Measurements from ENCODE around the gene PIGX.
"Not testable (repeated sequence)": the region's sequence is repeated elsewhere in the genome, so short reads cannot be mapped to it uniquely, and the experiment has no call there.

Gene PIGX

DNA sequence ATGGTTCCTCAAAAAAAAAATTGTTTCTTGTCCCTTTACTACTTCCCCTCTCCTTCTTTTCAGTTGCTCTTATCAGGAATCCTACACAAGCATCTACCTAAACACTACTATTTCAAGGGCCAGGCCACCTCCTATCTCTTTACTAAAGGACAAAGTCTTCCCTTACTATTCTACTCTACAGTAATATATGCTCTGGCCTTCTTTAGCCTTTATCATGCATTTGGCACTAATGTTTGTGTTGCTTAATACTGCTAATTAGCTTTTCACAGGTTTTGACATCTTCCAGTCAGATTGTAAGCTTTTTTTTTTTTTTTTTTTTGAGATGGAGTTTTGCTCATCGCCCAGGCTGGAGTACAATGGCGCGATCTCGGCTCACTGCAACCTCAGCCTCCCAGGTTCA lies 5.4 kb upstream of the PIGX start:
- no peak for DNase-seq

- DNase-seq = no peak
Observed at GRCh38 chr3:196707566-196707965, 4.6 kb upstream of the PIGX start.

DNA sequence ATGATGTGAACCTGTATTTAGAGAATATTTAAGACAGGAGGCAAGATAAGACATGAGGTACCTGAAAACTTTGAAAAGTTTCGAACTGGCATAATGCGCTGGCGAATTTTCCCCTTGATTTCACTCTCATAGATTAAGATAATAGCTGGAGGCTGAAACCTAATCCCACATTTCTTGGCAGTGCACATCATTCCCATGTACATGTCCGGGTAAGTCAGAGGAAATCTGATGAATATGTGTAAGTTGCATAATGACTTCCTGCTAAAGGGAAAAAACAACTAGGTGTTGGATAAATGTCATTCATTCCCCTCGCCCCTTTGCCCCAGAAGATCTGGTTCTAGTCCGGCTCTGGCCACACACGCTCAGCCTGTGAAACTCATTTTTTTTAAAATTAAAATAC lies 3.7 kb upstream of the PIGX start:
- DNase-seq = no peak

- DNase-seq = peak; percentile 82
Observed at GRCh38 chr3:196712514-196713413, 587 bp downstream of the PIGX start.

GRCh38 chr3:196717162-196717561 lies 5.0 kb downstream of the PIGX start:
- DNase-seq = not testable (repeated sequence)

DNA sequence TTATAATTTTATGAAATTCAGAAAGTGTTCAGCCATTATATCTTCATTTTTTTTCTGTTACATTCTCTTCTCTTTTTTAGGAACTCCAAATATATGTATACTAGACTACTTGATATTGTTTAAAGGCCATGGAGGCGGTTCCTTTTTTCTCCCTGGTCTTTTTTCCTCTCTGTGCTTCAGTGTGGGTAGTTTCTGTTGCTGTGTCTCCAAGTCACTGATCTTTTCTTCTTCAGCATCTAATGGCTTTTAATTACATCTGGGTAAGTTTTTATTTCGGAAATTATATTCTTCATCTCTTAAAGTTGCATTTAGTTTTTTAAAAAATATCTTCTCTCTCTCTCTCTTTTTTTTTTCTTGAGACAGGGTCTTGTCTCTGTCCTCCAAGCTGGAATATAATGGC lies 8.9 kb downstream of the PIGX start:
- no peak for DNase-seq

DNA sequence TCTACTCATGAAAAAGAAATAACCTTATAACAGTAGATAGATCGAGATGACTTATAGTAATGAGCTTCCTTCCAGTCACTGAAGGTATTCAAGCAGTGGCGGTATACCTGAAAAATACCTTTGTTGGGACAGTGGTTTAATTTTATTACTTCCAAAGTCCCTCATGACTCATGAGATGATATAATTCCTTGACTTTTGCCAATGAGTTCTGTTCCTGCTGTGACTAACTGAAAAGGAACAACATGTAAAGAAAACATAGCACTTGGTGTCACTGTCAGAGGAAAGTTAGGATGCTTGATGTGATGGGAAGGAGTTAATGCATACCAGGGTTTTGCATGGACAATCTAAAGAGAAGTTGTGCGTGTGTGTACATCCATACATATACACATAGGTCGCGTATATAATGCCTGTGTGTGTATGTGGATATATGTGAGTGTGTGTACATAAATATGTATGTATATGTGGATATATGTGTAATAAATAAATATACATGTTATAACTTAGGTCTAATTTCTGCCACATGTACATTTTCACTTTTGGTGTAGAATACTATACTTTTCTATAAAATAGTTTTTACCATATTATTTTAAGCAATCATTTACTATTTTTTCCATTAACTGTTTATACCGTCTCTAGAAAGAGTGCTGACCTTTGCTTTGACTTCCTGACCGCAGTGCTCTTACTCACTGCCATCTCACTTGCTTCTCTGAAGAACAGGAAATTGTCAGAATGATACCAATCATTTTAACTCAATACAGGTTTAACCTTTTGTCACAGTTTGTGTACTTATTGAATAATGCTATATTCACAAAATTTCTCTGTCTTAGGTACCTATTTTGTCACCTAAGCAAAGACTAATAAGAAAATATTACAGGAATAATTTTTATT lies 14.9 kb downstream of the PIGX start:
- DNase-seq = no peak

DNA sequence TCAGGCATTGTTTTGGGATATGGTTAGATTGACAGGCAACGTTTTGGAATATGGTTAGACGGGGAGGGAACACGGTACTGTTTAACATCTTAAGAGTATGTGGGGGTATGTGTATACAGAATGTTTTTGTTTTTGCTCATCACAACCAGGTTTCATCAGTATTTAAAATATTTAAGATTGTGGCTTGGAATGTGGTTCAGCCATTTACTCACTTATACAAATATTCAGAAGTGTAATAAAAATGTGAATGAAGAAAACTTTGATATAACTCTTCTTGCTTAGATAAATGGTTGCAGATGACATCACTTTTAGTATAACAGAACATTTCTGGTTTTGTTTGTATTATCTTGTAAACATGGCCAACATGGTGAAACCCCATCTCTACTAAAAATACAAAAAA lies 23.6 kb downstream of the PIGX start:
- no peak for DNase-seq

GRCh38 chr3:196736670-196737374 lies 24.6 kb downstream of the PIGX start:
- no peak for DNase-seq

- DNase-seq = no peak
Observed at GRCh38 chr3:196737655-196738054, 25.5 kb downstream of the PIGX start.

GRCh38 chr3:196739671-196740480 lies 27.7 kb downstream of the PIGX start, which contains the start of gene PAK2:
PAK2 (plus strand) TSS chr3:196739857; CDS start chr3:196782647, 42,790 bp downstream.
- peak; percentile 94 for DNase-seq

DNA sequence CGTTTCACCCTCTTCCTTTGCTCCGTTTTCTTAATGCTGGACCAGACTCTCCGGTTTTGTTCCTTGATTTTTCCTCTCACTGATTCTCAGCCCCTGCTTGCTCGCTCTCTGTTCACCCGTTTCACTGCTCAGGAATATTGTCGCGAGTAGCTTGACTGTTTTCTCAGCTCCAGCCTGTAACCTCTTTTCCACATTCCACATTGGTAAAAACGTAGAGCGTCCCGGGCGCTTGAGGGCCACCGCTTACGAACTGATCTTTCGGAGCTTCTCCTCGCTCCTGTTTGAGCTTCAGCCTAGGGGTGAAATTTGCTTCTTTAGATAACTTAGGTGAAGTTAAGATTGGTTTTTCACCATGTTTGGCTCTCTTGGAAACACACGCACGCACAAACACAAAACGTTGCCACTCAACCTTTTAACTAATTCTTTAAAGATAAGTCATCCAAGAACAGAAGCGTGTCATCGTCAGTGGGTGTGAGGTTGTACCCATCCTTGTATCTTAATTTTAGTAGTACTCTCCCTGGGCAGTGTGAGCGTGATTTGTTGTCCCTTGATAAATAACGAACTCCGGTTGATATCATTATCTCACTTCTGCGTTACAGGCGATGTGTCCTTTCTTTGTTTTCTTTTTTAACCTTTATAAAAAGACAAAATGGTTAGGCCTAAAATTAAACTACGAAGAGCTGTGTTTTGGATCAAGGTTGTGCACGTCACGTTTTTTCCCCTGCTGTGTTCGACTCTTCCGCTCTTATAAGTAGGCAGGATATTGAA lies 28.5 kb downstream of the PIGX start:
- DNase-seq = peak; percentile 30

DNA sequence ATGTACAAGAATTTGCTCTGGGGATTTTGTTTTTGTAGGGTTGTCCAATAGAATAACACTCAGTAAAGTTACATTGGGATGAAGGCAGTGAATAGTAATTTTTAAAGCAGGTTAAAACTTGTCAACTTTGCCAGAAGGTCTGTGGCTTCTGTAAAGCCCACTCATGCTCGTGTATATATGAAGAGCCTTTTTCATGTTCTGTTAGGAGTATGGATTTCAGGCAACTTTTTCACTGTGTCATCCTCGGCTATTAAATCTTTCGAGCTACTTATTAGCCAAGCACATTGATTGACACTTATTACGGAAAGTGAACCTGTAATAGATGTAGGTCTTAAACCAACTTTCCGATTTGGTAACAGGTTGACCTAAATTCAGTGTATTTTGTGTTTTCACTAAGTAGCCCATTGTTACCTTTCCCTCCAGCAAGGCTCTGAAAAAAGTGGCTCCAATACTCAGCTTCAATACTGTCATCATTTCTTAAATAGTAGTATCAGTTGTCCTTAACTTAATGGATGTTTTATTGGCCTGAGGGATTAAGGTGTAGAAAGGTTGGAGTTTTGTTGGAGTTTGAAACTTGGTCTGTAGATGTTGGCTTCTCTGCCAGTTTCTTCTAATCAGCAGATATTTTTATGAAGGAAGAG lies 29.2 kb downstream of the PIGX start:
- DNase-seq = no peak

GRCh38 chr3:196743569-196743968 lies 31.4 kb downstream of the PIGX start:
- DNase-seq = not testable (repeated sequence)

GRCh38 chr3:196749125-196749524 lies 36.9 kb downstream of the PIGX start:
- DNase-seq = no peak

DNA sequence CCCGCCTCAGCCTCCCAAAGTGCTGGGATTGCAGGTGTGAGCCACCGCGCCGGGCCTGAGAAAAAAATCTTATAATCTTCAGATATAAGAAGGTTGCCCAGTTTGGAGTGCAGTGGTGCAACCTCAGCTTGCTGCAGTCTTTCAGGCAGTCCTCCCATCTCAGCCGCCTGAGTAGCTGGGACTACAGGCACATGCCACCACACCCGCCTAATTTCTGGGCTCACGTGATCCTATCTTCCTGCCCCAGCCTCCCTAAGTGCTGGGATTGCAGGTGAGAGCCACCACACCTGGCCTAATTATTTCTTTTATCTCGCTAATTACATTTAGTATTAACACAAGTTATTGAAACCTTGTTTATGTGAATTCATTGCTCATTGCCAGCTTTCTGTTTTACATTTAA lies 41.0 kb downstream of the PIGX start:
- no peak for DNase-seq

GRCh38 chr3:196754091-196754981 lies 42.2 kb downstream of the PIGX start:
- no peak for DNase-seq

GRCh38 chr3:196756732-196757131 lies 44.6 kb downstream of the PIGX start:
- DNase-seq = no peak

- no peak for DNase-seq
Observed at GRCh38 chr3:196757876-196758739, 45.9 kb downstream of the PIGX start.
